Embryonic facial prominence (tissue), 1 donor: ENCODE data around the gene KCNF1.

Experiments
- DNase-seq: peaks from one replicate; pipeline ENCODE4 v3.0.0-alpha.2; 2016; ENCODE audit errors: extremely low spot score

The KCNF1 gene

GRCh38 chr2:10920764-10921388, 9.1 kb downstream of the KCNF1 start:
- no peak for DNase-seq

- DNase-seq: no peak
Measured at GRCh38 chr2:10921525-10921924, 9.8 kb downstream of the KCNF1 start.

GRCh38 chr2:10922307-10923007, 10.7 kb downstream of the KCNF1 start:
- DNase-seq: no peak

GRCh38 chr2:10923008-10923375, 11.3 kb downstream of the KCNF1 start:
- DNase-seq: no peak

- no peak for DNase-seq
Measured at GRCh38 chr2:10923965-10924364, 12.2 kb downstream of the KCNF1 start.

GRCh38 chr2:10924441-10924840, 12.7 kb downstream of the KCNF1 start:
- DNase-seq: no peak

- DNase-seq: no peak
Measured at GRCh38 chr2:10924859-10925258, 13.1 kb downstream of the KCNF1 start.

- no peak for DNase-seq
Measured at GRCh38 chr2:10926191-10926820, 14.6 kb downstream of the KCNF1 start.

GRCh38 chr2:10930721-10931516, 19.2 kb downstream of the KCNF1 start:
- DNase-seq: no peak

GRCh38 chr2:10931710-10932255, 20.0 kb downstream of the KCNF1 start:
- DNase-seq: no peak

- no peak for DNase-seq
Measured at GRCh38 chr2:10932345-10933151, 20.8 kb downstream of the KCNF1 start.

- DNase-seq: no peak
Measured at GRCh38 chr2:10933700-10934225, 22.0 kb downstream of the KCNF1 start.

- DNase-seq: no peak
Measured at GRCh38 chr2:10934308-10934978, 22.7 kb downstream of the KCNF1 start.

- DNase-seq: no peak
Measured at GRCh38 chr2:10934979-10935350, 23.2 kb downstream of the KCNF1 start.

- DNase-seq: no peak
Measured at GRCh38 chr2:10935366-10935918, 23.7 kb downstream of the KCNF1 start.

- DNase-seq: no peak
Measured at GRCh38 chr2:10935953-10936942, 24.5 kb downstream of the KCNF1 start.

- no peak for DNase-seq
Measured at GRCh38 chr2:10939058-10939457, 27.3 kb downstream of the KCNF1 start.

- DNase-seq: no peak
Measured at GRCh38 chr2:10940596-10940995, 28.9 kb downstream of the KCNF1 start.

GRCh38 chr2:10941383-10941782, 29.6 kb downstream of the KCNF1 start:
- no peak for DNase-seq
